8988T (cell line): ENCODE data around the gene NKX1-2.

ENCODE experiments used
- DNase-seq: peaks from one replicate; pipeline ENCODE4 v3.0.0; 2011

NKX1-2 gene

GRCh38 chr10:124450012-124450782, at the start of gene NKX1-2:
NKX1-2 (minus strand) TSS chr10:124450035; CDS start chr10:124449943, 92 bp downstream.
- DNase-seq: no peak

DNA sequence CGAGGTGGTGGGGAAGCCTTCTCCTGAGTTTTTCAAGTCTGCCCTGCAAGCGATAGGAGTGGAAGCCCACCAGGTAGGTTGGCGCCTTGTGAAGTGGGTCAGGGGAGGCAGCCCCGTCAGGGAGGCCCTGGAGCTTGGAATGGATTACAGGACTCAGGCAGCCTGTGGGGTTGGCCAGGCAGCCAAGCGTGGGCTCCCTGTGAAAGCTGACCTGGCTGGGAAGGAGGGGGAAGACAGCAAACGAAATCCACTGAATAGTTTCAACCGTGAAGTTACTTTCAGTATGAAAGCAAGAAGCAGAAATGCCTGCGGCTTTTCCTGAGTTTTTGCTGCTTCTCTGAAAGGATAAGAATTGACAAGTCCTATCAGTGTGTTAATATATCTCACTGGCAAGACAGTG, 48.2 kb upstream of the NKX1-2 start:
- DNase-seq: no peak

GRCh38 chr10:124497196-124497881, 47.5 kb upstream of the NKX1-2 start:
- DNase-seq: no peak

- no peak for DNase-seq
These were observed 46.8 kb upstream of the NKX1-2 start for GRCh38 chr10:124496620-124497019.

- no peak for DNase-seq
These were observed 46.3 kb upstream of the NKX1-2 start for GRCh38 chr10:124496150-124496549.

- DNase-seq: no peak
These were observed 45.9 kb upstream of the NKX1-2 start for GRCh38 chr10:124495725-124496124.

DNA sequence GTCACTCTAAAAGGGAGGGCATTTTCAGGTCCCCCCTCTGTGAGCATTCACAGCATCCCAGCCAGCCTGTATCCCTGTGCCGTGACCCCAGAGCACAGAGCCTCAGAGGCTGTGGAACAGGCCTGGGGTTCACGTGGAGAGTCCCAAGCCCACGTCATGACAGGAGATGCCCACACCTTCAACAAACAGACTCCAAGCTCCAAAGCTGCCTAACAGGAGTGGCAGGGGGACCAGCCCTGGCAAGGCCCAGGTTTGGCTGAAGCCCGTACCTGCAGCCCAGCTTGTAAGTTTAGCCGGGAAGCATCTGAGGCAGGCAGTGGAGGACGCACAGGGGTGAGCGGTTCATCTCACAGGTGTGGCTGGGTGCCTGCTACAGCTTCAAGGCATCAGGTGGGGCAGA, 45.3 kb upstream of the NKX1-2 start:
- DNase-seq: no peak

DNA sequence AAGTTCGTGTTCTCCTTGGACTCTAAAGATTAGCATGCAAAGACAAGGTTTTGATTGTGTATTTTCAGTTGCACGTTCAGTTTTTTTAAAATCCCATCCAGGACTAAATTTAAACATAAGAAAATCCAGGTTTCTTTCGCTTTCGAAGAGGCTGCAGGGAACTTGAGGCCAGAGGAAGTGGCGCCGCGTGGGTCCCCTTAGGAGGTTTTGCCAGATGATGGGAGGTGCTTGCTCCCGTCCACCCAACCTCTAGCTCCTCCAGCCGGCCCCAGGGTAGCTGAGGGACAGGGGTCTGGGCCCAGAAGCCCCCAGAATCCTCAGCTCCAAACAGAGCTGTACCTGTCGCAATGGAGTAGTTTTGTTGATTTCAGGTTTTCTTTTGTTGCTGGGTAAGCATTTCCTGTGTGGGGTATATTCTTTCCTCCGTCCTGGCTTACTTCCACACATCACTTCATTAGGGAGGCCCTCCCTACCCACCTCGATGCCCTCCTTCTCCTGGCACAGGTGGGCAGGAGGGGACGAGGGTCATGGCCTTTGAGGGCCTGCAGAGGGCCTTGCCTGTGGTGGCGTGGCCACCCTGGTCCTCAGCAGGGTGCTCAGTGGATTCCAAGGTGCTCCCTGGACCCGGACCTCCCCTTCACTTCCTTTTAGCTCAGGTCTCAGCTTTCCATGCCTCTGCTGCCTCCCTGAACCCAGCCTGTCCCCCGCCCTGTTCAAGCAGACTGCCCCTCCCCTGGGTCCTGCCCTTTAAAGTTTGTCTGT, 44.4 kb upstream of the NKX1-2 start:
- DNase-seq: no peak

DNA sequence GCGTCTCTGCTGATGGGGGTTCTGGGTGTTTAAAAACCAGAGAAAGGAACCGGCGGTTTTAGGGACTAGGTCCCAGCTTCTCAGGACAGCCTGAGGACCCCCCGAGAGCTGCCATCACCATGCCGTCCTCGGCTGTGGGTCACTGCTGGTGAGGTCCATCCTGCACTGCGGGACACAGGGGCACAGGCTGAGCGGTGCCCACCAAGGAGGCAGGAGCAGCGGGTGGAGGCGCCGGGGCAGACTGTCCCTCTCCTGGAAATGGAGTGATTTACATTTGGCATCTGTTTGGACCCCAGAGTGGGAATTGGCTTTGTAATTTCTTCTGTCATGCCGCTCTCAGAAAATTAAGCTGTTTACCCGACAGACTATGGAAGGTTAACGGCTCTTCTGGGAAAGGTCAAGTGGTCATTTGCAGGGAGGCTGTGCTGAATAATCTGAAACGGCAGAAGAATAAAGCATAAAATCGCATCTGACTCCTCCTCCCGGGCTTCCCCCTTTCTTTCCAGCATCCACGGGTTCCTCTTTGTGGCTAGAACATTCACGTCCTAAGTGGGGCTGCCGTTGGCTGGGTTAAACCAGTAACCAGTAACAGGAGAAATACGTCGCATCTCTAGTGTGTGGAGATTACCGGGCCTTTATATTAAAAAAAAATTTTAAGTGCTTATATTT, 43.5 kb upstream of the NKX1-2 start:
- no peak for DNase-seq

GRCh38 chr10:124492266-124492665, 42.4 kb upstream of the NKX1-2 start:
- DNase-seq: no peak

- no peak for DNase-seq
These were observed 41.3 kb upstream of the NKX1-2 start for GRCh38 chr10:124491105-124491504.

GRCh38 chr10:124486635-124487034, 36.8 kb upstream of the NKX1-2 start:
- DNase-seq: no peak

DNA sequence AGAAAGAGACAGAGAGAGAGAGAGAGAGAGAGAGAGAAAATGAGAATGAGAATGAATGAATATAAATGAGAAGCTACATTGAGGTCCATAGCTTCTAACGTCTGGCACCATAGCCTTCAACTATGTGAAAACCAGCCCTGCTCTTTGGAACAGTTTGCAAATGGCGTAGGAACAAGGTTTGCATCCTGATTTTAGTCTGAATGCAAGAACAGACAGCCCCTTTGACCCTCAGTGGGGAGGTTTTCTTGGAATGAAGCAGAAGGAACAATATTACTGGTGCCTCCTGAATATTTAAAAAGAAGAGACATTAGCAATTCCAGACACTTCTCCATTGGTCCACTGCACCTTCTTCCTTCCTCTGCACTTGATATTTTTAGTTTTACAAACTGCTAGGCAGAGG, 34.8 kb upstream of the NKX1-2 start:
- no peak for DNase-seq

GRCh38 chr10:124484031-124484430, 34.2 kb upstream of the NKX1-2 start:
- no peak for DNase-seq

GRCh38 chr10:124482876-124483275, 33.0 kb upstream of the NKX1-2 start:
- no peak for DNase-seq

- no peak for DNase-seq
These were observed 32.5 kb upstream of the NKX1-2 start for GRCh38 chr10:124482236-124482800.

GRCh38 chr10:124481717-124482116, 31.9 kb upstream of the NKX1-2 start:
- DNase-seq: no peak

DNA sequence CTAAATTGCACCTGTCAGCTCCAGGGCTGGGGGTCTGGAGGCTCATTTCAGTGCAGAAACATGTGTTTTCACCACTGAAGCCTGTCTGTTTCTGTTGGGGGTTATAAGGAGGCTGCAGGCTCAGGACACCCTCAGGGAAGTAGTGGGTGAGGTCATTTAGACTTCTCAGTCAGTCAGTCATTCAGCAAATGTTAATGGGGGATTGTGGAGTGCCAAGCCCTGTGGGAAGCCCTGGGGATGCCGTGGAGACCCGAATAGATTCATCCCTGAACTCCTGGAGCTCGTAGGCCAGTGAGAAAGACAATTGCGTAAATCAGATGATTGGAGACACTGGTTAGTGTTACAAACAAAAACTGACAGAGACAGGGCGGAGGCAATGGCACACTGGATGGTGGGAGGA, 31.0 kb upstream of the NKX1-2 start:
- no peak for DNase-seq

DNA sequence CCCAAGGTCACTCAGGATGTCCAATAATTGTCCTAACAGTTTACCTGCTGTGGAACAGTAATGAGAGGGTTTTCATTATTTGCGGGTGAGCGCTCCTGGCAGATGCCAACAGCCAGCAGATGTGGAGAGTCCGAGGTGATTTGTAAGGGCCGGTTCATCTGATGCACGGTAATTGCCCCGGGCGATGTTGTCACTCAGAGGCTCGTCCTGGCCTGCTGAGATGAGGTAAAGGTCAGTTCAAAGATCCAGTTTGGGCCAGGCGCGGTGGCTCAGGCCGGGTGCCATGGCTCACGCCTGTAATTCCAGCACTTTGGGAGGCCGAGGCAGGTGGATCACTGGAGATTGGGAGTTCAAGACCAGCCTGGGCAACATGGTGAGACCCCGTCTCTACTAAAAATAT, 28.7 kb upstream of the NKX1-2 start:
- no peak for DNase-seq

- DNase-seq: no peak
These were observed 28.0 kb upstream of the NKX1-2 start for GRCh38 chr10:124477614-124478363.

DNA sequence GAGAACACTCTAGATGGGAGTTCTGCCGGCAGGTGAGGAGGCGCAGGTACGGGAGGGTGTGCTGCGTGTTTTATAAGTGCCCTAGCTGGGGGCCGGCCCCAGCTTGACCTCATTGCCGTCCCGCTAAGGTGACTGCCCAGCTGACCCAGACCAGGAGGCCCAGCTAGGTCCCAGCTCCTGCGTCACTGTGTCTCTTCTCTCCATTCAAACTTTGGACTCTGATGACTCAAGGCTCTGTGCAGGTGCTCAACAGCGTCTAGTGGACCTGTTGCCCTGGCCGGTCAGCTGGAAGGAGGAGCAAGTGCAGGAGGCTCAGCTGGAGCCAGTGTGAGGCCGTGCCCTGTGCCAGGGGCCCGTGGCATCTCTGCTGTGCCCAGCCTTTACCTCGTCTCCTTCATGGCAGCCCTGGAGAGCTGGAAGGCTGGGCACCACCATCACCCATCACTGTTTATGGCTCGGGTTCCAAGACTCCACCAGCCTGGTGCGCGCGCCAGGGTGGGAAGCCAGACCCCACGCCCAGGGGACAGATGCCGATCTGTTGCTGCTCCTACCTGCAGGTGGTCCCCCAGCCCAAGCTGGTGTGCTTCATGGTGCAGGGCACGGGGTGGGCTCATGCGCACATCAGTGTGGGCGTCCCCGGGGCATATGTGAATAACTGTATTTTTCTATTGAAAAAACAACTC, 26.3 kb upstream of the NKX1-2 start:
- no peak for DNase-seq
